Measurements from ENCODE around the gene ADD1.

Gene ADD1

DNA sequence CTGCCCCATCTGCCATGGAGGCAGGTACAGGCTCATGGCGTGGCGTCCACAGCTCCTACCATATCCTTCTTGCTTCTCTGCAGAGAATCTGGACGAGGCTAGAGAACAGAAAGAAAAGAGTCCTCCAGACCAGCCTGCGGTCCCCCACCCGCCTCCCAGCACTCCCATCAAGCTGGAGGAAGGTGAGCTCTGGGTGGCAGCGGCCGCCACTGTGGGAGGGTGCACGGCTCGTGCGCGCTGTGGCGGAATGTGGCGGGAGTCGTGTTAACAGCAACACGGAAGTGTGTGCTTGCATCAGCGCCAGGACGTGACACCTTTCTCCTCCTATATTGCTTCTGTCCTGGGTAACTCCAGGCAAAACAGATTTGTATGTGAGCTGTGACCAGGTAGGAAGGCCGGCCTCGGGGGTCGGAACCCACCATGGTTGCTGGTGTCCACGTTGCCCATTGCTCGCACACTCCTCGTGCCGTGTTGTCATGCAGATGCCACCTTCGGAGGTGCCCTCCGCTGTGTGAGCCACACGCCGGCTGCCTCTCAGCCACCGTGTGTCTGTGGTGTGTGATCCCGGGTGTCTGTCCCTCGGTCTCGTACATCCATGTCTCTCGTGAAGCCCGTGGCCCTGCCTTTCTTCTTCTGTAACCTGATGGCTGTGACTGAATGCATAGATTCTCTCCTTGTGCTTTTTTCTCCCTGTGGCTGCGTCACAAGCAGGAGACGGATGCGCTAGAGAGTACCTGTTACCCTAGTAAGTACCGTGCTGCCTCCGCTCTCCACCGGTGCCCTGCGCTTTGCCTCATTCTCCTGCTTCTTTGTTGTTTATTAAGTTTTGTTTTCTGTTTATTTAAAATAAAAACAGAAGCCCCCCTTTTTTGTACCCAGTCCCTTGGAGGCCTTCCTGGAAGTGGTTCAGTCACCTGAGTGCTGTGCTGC lies 82.6 kb downstream of the ADD1 start:
- DNase-seq, result no peak

DNA sequence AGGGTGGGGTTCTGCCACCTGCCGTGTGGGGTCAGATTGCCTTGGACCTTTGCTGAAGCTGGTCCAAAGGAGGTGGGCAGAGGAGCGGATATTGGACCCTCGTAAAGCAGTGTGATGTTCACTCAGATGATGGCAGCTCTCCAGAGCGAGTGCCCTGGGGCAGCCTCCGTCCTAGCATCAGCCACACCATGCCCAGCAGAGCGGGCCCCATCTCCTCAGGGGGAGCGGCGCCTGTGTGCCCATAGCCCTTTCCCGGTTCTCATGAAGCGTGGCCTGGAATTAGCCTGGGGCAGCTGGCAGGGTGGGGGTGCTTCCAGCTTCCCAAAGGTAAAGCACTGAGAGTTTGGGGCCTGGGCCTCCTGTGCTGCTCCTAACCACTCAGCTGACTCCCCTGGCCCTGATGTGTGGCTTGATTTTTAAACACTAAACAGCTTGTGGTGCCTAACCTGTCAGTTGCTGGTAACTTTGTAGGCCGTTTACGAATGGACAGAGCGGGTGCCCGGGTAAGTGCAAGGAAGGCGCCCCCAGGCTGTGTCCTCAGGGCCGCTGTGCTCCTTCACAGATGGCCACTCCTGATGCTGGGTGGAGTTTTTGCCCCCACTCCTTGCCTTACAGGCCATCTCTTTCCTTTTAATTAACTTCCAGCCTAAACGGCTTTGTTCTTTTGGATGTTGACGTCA lies 83.5 kb downstream of the ADD1 start:
- no peak for DNase-seq

DNA sequence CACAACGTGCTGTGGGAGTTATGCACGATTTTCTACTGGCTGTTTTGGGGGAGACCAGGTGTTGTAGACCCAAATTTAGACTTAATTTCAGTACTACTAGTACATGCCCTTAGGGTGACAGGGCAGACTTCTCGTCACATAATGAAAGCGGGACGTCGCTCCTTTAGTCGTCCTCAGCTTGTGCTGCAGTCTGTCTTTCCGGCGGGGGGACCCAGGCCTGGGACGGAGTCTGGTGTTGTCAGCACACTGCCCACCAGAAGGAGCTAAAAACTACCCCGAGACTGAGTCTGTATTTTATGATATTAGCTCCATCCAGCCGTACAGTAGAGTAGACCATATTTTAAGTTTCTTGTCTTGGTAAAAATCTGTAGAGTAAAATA lies 84.0 kb downstream of the ADD1 start:
- no peak for DNase-seq

DNA sequence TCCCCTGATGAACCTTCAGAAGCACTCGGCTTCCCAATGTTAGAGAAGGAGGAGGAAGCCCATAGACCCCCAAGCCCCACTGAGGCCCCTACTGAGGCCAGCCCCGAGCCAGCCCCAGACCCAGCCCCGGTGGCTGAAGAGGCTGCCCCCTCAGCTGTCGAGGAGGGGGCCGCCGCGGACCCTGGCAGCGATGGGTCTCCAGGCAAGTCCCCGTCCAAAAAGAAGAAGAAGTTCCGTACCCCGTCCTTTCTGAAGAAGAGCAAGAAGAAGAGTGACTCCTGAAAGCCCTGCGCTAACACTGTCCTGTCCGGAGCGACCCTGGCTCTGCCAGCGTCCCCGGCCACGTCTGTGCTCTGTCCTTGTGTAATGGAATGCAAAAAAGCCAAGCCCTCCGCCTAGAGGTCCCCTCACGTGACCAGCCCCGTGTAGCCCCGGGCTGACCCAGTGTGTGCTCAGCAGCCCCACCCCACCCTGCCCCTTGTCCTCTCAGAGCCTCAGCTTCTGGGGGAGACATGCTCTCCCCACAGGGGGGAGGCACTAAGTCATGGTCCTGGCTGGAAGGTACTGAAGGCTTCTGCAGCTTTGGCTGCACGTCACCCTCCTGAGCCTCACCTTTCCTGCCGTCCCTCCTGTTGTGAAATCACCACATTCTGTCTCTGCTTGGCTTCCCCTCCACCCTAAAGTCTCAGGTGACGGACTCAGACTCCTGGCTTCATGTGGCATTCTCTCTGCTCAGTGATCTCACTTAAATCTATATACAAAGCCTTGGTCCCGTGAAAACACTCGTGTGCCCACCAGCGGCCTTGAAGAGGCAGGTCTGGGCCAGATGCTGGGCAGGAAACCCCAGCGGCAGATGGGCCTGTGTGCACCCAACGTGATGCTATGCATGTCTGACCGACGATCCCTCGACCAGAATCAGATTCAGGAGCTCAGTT lies 84.9 kb downstream of the ADD1 start:
- DNase-seq, result no peak

DNA sequence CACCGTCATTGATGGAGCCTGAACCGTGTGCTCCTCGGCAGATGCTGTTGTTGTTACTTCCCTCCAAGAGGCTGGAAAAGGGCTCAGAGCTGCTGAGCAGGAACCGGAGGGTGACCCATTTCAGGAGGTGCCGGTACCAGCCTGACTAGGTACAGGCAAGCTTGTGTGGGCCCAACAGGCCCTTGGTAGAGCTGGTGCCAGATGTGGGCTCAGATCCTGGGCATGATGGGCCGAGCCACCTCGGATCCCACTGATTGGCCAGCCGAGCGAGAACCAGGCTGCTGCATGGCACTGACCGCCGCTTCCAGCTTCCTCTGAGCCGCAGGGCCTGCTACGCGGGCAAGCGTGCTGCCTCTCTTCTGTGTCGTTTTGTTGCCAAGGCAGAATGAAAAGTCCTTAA lies 85.8 kb downstream of the ADD1 start:
- no peak for DNase-seq

DNA sequence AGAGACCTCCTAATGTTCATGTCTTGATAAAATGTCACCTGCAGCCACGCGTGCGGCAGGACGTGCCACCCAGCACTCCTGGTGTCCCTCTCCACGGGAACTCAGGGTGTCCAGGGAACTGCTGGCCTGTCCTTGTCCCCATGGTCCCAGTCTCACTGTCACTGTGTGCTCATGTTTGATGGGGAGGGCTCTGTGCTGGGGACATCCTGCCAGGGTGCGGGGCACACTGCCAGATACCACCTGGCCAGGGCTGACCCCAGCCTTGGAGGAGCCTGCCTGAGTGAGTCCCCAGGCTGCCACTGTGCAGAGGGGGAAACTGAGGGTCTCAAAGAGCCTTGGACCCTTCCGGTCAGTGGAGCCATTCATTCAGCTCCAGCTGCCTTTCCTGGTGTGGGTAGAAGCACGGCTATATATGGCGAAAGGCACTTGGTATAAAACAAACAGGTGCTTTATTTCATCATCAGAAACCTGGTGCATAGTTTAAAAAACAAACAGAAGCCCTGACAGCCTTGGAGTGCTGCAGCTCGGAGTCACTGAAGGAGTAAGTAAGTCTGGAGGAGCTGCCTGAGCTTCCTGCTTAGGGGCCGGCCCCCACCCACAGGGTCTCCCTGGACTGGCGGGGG lies 86.6 kb downstream of the ADD1 start:
- no peak for DNase-seq

DNA sequence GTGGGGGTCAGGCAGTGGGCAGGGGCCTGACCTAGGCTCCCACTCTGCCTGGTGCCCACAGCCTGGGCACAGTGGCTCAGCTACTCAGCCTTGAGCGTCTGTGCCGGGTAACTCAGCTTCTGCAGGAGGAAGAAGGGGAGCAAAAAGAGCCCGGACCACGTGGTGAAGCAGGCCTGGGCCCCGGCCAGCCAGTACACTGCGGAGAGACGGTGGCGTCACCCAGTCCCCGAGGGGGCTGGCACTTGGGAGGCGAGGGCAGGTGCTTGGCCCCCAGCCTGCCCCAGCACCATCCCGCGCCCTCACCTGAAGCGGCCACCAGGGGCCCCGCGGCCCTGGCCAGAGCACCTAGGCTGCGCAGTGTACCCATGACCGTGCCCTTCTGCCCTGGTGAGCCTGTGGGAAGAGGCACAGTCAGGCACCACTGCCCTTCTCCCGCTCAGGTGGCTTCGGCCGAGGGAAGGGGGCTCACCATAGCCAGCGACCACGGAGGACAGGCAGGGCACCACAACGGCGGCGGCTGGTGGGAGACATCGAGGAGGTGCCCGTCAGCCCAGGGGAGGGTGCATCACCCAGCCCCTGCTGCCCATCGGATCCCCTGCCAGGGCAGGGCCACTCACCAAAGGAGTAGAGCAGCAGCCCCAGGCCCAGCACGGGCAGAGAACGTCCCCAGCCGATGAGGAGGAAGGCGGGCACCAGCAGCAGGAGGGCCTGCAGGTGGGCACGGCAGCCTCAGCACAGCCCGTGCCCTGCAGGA lies 87.3 kb downstream of the ADD1 start:
- no peak for DNase-seq

DNA sequence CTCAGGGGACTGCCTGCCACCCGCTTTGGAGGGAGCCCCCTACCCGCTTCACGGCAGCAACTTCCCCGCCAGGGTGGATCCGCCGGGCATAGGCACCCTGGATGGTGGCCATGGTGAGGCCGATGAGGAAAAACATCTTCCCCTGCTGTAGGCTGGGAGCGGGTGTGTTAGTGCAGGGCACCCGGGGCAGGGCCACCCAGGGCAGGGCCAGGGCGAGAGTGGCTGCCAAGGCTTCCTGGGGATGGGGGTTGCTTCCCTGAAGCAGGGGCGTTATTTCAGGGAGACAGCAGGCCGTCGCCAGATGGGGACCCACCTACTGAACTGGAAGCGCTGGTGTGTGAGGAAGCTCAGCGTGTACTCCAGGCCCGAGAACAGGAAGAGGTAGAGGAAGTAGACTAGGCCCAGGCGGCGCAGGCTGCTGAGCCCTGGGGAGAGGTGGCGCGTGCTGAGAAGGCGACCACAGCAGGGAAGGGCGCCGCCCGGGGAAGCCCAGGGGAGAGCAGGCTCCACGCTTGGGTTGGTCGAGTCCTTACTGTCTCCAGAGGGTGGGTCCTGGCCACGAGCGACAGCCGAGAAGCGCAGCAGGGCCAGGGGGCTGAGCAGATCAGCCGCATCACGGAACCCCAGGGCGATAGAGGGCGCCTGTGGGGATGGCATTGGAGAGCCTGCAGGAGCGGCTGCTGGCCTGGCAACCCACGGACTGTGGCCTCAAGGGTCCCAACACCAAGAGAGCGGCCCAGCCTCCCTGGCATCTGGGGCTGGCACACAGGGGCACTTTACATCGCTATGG lies 88.1 kb downstream of the ADD1 start:
- DNase-seq, result peak; percentile 79

DNA sequence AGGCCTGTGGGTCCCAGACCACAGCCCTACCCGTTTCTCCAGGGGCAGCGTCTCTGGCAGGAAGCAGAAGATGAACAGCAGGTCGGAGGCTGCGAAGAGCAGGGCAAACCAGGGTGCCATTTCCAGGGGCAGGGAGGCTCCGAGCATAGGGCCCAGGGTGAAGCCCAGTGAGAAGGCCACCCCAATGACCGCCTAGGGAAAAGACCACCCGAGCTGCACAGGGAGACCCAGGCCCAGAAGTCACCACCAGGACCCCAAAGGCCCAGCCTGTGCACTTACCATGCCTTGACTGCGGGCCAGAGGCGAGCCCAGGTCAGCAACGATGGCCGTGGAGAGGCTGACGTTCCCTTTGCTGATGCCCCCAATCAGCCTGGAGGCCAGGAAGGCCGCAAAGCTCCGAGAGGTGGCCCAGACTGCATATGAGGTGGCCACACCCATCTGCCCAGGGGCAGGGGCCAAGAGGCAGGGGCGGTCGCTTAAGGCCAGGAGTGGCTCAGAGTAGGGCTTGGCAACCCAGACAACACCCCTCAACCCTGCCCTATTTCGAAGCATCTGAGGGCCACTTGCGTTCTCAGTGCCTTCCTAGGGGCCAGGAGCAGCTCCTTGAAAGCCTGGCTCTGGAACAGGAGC lies 88.8 kb downstream of the ADD1 start:
- no peak for DNase-seq

DNA sequence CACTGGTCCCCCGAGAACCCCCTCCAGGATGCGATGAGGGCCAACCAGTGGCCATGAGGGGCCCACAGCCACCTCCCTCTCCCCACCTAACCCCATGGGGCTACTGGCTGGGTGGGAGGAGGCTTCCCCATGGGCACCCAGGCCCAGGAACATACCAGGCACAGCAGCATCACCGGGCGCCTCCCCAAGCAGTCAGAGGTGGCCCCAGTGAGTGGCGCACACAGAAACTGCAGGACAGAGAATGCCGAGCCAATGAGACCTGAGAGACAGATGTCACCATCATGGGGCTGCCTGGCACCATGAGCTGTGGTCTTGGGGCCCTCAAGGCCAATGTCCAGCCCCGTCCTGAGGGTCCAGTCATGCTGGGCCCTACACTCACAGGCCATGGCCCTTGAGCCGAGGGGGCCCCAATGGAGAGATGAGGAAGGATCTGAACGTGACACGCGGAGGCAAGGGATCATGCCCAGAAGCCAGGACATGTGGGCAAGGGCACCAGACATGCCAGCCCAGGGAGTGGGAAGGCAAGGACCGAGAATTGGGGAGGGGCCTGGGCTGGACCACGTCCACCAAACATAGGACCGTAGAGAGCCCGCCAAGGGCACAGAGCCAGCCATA lies 89.4 kb downstream of the ADD1 start:
- peak; percentile 10 for DNase-seq

DNA sequence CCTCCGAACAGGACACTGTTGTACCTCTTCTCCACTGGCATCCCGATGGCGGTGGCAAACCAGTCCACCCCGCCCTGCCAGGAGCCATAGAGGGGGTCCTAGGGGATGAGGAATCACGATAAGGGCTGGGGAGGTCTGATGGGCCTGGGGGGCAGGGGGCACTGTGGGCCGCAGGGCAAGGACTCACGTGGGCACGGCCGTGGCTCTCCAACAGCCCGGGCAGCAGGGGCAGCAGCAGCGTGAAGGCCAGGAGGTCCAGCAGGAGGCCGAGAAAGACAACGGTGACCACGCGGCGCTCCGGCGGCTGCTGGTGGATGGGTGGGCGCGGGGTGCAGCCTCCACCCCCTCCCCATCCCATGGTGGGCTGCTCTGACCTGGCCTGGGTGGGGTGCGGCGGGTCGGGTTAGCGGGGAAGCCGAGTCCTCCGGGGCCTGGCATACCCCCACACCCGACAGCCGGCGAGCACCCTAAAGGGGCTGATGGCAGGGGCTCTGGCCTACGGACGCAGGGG lies 90.0 kb downstream of the ADD1 start:
- no peak for DNase-seq

DNA sequence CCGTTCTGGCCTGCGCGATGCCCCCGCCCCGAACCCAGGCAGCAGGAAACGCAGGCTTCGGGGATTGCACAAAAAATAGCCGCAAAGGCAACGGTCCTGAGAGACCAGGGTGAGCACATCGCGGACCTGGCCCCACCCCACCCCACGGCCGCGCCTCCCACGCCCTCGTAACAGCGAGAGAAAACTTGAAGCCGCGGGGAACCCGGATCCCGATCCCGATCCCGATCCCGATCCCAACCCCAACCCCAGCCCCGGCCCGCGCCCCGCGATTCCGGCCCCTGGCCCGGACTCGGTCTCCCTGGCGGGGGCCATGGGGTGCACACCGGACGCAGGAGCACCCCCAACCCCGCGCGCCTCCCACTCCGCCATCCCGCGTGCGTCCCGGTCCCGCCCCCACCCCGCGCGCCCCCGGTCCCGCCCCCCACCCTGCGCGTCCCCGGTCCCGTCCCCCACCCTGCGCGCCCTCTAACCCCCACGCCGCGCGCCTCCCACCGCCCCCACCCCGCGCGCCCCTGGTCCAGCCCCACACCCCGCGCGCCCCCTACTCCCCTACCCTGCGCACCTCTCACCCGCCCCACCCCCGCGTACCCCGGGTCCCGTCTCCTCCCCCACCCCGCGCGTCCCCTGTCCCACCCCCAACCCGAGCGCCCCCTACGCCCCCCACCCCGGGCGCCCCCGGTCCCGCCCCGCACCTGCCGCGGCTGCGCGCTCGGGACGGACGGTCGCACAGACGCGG lies 90.6 kb downstream of the ADD1 start:
- peak; percentile 73 for DNase-seq

DNA sequence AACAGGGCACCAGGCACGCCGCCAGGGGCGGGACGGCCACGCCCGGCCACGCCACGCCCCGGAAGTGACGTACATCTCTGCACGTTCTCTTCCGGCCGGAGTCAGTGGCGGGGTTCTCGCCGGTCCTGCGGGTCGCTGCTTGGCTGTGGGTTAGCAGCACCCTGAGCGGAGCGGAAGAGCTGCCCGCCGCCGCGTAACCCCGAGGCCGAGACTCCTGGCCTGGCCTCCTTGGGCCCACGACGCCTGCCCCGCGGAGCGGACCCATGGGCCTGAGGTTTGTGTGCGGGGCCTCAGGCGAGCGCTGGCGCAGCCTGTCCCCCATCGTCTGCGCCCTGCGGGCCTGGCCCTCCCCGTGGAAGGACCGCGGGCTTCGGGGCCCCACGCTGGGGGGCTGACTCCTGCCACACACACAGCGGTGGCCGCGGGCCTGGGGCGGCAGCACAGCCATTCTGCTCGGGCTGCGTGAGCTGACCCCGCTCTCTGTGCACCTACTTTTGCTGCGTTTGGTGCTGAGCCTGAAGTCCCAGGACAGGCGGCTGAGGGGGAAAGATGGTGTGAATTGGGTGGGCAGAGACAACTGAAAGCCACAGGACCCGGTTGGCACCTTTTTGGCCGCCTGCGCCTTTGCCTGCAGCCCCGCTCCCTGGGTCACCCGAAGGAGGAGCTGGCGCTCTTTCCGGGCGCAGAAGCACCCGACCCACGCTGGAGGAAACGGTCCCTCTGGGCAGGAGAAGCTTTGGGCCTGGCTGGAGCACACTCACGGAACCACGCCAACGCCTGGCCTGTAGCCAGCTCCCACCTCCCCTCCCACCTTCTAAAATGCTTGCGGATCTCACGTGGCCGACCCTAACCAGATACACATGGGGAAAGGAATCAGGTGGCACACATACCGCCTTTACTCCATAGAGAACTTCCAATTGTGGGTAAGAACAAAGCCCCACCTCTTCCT lies 91.4 kb downstream of the ADD1 start:
- peak; percentile 93 for DNase-seq

DNA sequence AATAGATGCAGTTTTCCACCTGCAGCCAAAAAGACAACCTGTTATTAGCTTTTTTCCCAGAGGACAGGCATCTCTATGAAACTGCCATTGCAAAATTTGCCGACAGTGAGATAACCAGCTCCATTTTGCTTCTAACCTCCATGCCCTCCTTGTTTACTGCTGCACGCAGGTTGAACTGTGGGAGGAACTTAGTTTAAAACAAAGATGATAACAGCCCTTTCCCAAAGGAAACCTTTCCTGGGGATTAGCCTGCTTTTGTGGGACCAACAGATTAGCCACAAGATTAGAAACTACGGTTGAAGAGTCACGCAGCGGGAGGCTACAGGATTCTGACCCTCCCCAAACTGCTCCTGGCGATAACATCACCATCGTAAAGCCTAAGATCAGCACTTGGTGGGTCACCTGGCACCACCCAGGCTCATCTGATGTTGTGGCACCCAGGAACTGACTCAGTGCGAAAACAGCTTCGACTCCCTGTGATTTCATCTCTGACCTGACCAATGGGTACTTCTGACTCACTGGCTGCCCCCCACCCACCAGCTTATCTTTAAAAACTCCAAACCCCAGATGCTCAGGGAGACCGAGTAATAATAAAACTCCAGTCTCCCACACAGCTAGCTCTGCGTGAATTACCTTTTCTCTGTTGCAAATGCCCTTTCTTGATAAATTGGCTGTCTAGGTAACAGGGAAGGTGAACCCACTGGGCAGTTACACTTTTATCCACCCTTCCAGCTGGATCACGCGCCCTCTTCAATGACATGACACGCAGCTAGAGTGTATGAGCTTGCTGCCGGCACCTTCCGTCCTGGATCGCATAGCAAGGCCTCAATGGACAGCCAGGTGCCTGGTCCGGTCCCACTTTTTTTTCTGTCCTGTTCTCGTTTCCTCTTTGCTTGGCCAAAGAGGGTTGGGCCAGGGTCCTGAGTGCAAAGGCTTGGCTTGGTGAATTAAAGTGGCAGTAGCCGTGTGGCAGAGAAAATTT lies 92.4 kb downstream of the ADD1 start:
- peak; percentile 25 for DNase-seq

DNA sequence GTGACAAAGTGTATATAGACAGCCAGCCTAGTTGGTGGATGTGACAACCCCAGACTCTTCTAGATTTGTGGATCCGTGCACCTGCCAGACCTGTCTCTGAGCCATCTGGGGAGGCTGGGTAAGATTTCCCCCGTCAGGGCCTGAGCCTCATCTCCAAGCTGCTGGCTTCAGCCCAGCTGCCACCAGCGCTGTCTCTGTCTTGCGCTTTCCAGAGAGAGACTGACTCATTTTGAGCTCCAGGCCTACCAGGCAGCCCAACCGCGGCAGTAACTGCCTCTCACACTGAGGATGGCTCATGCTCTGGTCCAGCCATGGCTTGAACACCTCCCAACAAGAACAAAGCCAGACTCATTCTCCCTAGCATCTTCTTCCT lies 93.1 kb downstream of the ADD1 start:
- DNase-seq, result no peak

DNA sequence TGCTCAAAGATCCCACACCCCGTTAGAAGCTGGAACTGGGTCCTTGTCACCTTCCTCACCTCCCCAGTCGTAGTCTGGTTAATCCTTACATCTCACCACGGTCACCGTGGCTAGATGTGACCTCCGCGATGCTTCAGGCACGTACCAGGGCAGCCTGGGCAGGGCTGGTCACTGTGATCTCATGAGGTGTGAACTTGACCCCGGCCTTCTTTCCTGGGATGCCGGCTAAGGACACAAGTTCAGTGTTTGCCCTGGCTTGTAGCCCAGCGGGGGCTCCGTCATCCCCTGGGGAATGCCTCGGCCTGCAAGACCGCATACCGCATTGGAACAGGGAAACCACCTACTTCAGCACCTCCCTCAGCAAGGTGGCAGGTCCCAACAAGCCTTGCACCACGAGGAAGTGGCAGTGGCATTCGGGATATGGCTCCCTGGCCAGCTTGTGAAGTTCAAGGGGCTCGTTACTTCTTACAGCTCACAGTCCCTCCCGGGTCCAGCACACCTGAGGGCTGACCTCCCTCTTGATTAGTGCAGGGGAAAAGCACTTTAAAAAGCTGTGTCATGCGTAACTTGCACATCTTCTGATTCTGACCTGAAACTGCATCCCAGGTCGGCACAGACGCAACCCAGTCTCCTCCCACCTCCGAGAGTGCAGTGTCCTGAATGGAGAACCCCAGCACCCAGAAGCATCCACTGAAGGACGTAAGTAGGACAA lies 93.7 kb downstream of the ADD1 start:
- no peak for DNase-seq
